HepG2 (cell line): ENCODE results near the gene IL16. TPM values are rescaled to one million over a fixed set of nuclear protein-coding genes. Genes with fewer than 3 reads are reported as not detected.

Source experiments
- ATAC-seq: fragments of 200-7000 bp; cut with Tn5 transposase; 3 replicates; pipeline ENCODE4 v1.9.1; 2020; ENCODE audit warnings: mild to moderate bottlenecking, moderate library complexity
- BruUV-seq: library from RNA; stranded (reverse); fragments of 400-500 nt; replicated peaks from 2 replicates; lab custom pipeline; 2021; lab: Mats Ljungman, UMichigan
- CTCF ChIA-PET: fragments of 300-600 bp; formaldehyde crosslinking; extraction: SDS; loops from one replicate; lab custom pipeline; 2021; ENCODE audit warnings: low total read pairs, inconsistent platforms, low intra/inter-chr PET ratio; lab: Yijun Ruan, JAX
- POLR2A ChIA-PET: fragments of 350-600 bp; sonication (Branson Sonifier 250); formaldehyde crosslinking; loops from one replicate; lab custom pipeline; 2020; ENCODE audit warnings: antibody characterized with exemption, inconsistent platforms; lab: Yijun Ruan, JAX
- DNase-seq: peaks from one replicate; pipeline ENCODE4 v3.0.0-alpha.2; 2015; ENCODE audit warnings: low spot score
- FAIRE-seq: peaks from 3 replicates; lab custom pipeline; 2011; peaks lifted over from hg19 to GRCh38; lab: Jason Lieb, UNC
- H2AFZ ChIP-seq: one replicate; pipeline ENCODE4 v1.6.1; 2011; ENCODE audit warnings: low read length, inconsistent platforms
- H3K27ac ChIP-seq: fragments of 300-600 bp; 3 replicates; pipeline ENCODE4 v1.8.0; 2011; ENCODE audit warnings: mixed run types, mild to moderate bottlenecking, mixed read lengths, low read length, inconsistent platforms; ENCODE audit not compliant: insufficient read depth; ENCODE audit errors: extremely low read length
- H3K27me3 ChIP-seq, 2 experiments: fragments of 200-600 bp in 1 of 2; 2 replicates in 1 of 2; 3 replicates in 1 of 2; pipeline versions ENCODE4 v1.6.0 to v1.8.0; 2011; ENCODE audit warnings: low read length in 2 of 2, mild to moderate bottlenecking in 2 of 2, moderate library complexity in 2 of 2, inconsistent platforms in 1 of 2; ENCODE audit not compliant: insufficient read depth in 2 of 2, control insufficient read depth in 1 of 2
- H3K36me3 ChIP-seq, 2 experiments: fragments of 200-600 bp in 1 of 2; replicated peaks in 1 of 2; 2 replicates in 1 of 2; 3 replicates in 1 of 2; pipeline versions ENCODE4 v1.5.1 to v1.8.0; 2011; ENCODE audit warnings: low read length in 2 of 2, inconsistent platforms in 1 of 2; ENCODE audit not compliant: insufficient read depth in 2 of 2, control insufficient read depth in 1 of 2
- H3K4me1 ChIP-seq: 2 replicates; pipeline ENCODE4 v1.5.1; 2012; ENCODE audit warnings: low read length, inconsistent platforms; ENCODE audit not compliant: insufficient read depth
- H3K4me2 ChIP-seq: 2 replicates; pipeline ENCODE4 v1.6.0; 2011; ENCODE audit warnings: low read depth, low read length, inconsistent platforms
- H3K4me3 ChIP-seq, 3 experiments: fragments of 200-600 bp in 1 of 3; sonication (generic), shearing (Covaris generic) in 1 of 3; replicated peaks in 1 of 3; 2 replicates each; pipeline ENCODE4 v1.5.1; 2011 to 2016; ENCODE audit warnings: low read length in 3 of 3, inconsistent platforms in 2 of 3, low read depth in 2 of 3, mild to moderate bottlenecking in 2 of 3, control low read depth in 1 of 3, mixed read lengths in 1 of 3; ENCODE audit not compliant: insufficient read depth in 1 of 3
- H3K79me2 ChIP-seq: one replicate; pipeline ENCODE4 v1.6.1; 2011; ENCODE audit warnings: low read length, inconsistent platforms; ENCODE audit not compliant: insufficient read depth
- H3K9ac ChIP-seq: 2 replicates; pipeline ENCODE4 v1.6.0; 2011; ENCODE audit warnings: mild to moderate bottlenecking, low read depth, low read length, inconsistent platforms; ENCODE audit not compliant: insufficient read depth
- H3K9me3 ChIP-seq: 2 replicates; pipeline ENCODE4 v1.5.1; 2012; ENCODE audit warnings: mild to moderate bottlenecking, low read length
- H4K20me1 ChIP-seq: 2 replicates; pipeline ENCODE4 v1.6.0; 2011; ENCODE audit warnings: inconsistent platforms, mild to moderate bottlenecking, low read length, moderate library complexity; ENCODE audit not compliant: insufficient read depth
- CBX5 ChIP-seq: sonication (generic); formaldehyde crosslinking; IDR thresholded peaks from 2 replicates; pipeline ENCODE4 v1.4.0; 2020; ENCODE audit warnings: missing genetic modification reagents, borderline replicate concordance
- EED ChIP-seq: sonication (generic); formaldehyde crosslinking; IDR thresholded peaks from 2 replicates; pipeline ENCODE4 v1.5.0; 2020; ENCODE audit warnings: mild to moderate bottlenecking, missing genetic modification reagents
- ETV6 ChIP-seq: sonication (generic); formaldehyde crosslinking; conservative IDR thresholded peaks from 2 replicates; pipeline ENCODE4 v1.4.0; 2020; ENCODE audit warnings: missing genetic modification reagents
- MAX ChIP-seq: IDR thresholded peaks from 2 replicates; pipeline ENCODE4 v1.6.1; 2012; ENCODE audit warnings: inconsistent platforms
- PAXIP1 ChIP-seq: sonication (generic); formaldehyde crosslinking; conservative IDR thresholded peaks from 2 replicates; pipeline ENCODE4 v1.4.0; 2020; ENCODE audit warnings: mild to moderate bottlenecking, missing genetic modification reagents, moderate library complexity
- POLR2G ChIP-seq: fragments of 200-400 bp; formaldehyde crosslinking; IDR thresholded peaks from 2 replicates; pipeline ENCODE4 v1.6.1; 2018; ENCODE audit warnings: mild to moderate bottlenecking, low read depth, low read length, moderate library complexity
- RARA ChIP-seq: IDR thresholded peaks from 2 replicates; pipeline ENCODE4 v1.6.1; 2016; ENCODE audit warnings: missing genetic modification reagents, missing compliant biosample characterization
- SOX13 ChIP-seq, 3 experiments: fragments of 450-650 bp in 1 of 3; sonication (generic) in 1 of 3; formaldehyde crosslinking in 1 of 3; IDR thresholded peaks in 2 of 3; conservative IDR thresholded peaks in 1 of 3; 2 replicates each; pipeline versions ENCODE4 v1.5.0 to v1.6.1; 2016 to 2020; ENCODE audit warnings: antibody characterized with exemption in 1 of 3, mild to moderate bottlenecking in 1 of 3, missing compliant biosample characterization in 1 of 3, missing genetic modification reagents in 1 of 3, moderate library complexity in 1 of 3
- ZBTB7A ChIP-seq: sonication (generic); formaldehyde crosslinking; IDR thresholded peaks from 2 replicates; pipeline ENCODE4 v1.8.0; 2022; ENCODE audit warnings: mild to moderate bottlenecking, missing genetic modification reagents
- ZFP41 ChIP-seq: sonication (generic); formaldehyde crosslinking; IDR thresholded peaks from 2 replicates; pipeline ENCODE4 v1.4.0; 2020; ENCODE audit warnings: mild to moderate bottlenecking, missing genetic modification reagents, borderline replicate concordance
- ZNF546 ChIP-seq: sonication (generic); formaldehyde crosslinking; conservative IDR thresholded peaks from 2 replicates; pipeline ENCODE4 v1.8.1; 2023; ENCODE audit warnings: mild to moderate bottlenecking, missing genetic modification reagents
- ZNF557 ChIP-seq: sonication (generic); formaldehyde crosslinking; IDR thresholded peaks from 2 replicates; pipeline ENCODE4 v1.4.0; 2020; ENCODE audit warnings: missing genetic modification reagents
- ZNF749 ChIP-seq: sonication (generic); formaldehyde crosslinking; IDR thresholded peaks from 2 replicates; pipeline ENCODE4 v1.8.0; 2022; ENCODE audit warnings: mild to moderate bottlenecking, missing genetic modification reagents, moderate library complexity, borderline replicate concordance
- ZNF792 ChIP-seq: IDR thresholded peaks from 2 replicates; pipeline ENCODE4 v1.6.1; 2016
- ZSCAN5A ChIP-seq: sonication (generic); formaldehyde crosslinking; IDR thresholded peaks from 2 replicates; pipeline ENCODE4 v1.8.0; 2022; ENCODE audit warnings: mild to moderate bottlenecking, missing genetic modification reagents, borderline replicate concordance
- WGBS: methylation state at CpG from one replicate; pipeline ENCODE4 v1.1.6; 2017; ENCODE audit warnings: low lambda C conversion rate; 5-methylcytosine and 5-hydroxymethylcytosine counted together
- in situ Hi-C: cut with HindIII; loops from 2 replicates; pipeline ENCODE4 v1.10.0; 2017; ENCODE audit warnings: low pct_unique_long_range_greater_than_20kb; ENCODE audit not compliant: extremely low pct_ligation_motif_present
- intact Hi-C: fragments of 100-400 bp; cut with micrococcal nuclease; formaldehyde crosslinking; loops from one replicate; pipeline ENCODE4 v1.10.0; 2022; ENCODE audit not compliant: unreplicated experiment
- polyA plus RNA-seq, 8 experiments: library from polyadenylated mRNA; depleted of rRNA in 3 of 8; stranded (reverse) in 7 of 8; unstranded in 1 of 8; fragments of >200 nt; fragmentation: Illumina TruSeq in 4 of 8; extraction: Trizol in 4 of 8; gene quantifications; 2 replicates each; pipeline versions ENCODE4 v1.2.1 to v1.2.3, GENCODE V29; 2011 to 2016; ENCODE audit warnings: low read depth in 4 of 8, missing spikeins in 1 of 8, mixed read lengths in 1 of 8; ENCODE audit not compliant: insufficient read depth in 1 of 8
- total RNA-seq, 5 experiments: library from RNA; depleted of rRNA; stranded (reverse); fragments of >200 nt; fragmentation: Illumina TruSeq; extraction: Trizol; gene quantifications; 2 replicates each; pipeline ENCODE4 v1.2.3, GENCODE V29; 2016; ENCODE audit warnings: low read depth in 1 of 5

IL16 gene
- total and polyA plus RNA-seq, 2 of the 13 experiments (the other 11 are each of a cell fraction or from before 2014, with no cell fraction given), result 0.03 TPM; not detected in 1

GRCh38 chr15:81311752-81312464 lies 115.2 kb downstream of the IL16 start:
- Histone ChIP-seq H3K4me1 (no peaks in the 10 kb centered on the region), H3K36me3 (peaks cover 0 to 8% of the 10 kb centered on the region in 2 experiments; a peak in 2 of 5 replicates), H2AFZ (no peak overlapping the region), H3K4me3 (no peak overlapping the region), H3K27ac (no peak overlapping the region), H3K9ac (no peak overlapping the region), H3K79me2 (no peaks in the 10 kb centered on the region), H3K27me3 (no peaks in the 10 kb centered on the region), H3K9me3 (no peaks in the 10 kb centered on the region), H3K4me2 (no peak overlapping the region), H4K20me1 (no peaks in the 10 kb centered on the region)
- intact Hi-C loops (no loop called here), in situ Hi-C loops (no loop called here)
- ATAC-seq, result no peak
- ChIA-PET POLR2A (no interaction called here), CTCF (no interaction called here)
- 90% methylated on average over 9 of the region's 10 CpGs for WGBS
- BruUV-seq, result no TSS peak
- FAIRE-seq, result no peak
- no peak for DNase-seq
- TF ChIP-seq SOX13 (IDR thresholded peaks at IDR 0.05) (no peak), SOX13 (CRISPR knock-in tag; conservative IDR thresholded peaks at IDR 0.05 in 1 of 2, IDR thresholded peaks at IDR 0.05 in 1 of 2) (no peak), ZNF546 (no peak), ZBTB7A (CRISPR knock-in tag) (no peak), EED (CRISPR knock-in tag) (no peak), POLR2G (no peak), ZNF792 (CRISPR knock-in tag) (no peak), MAX (no peak), ETV6 (CRISPR knock-in tag) (no peak), ZNF557 (no peak), RARA (no peak), ZSCAN5A (CRISPR knock-in tag) (no peak), CBX5 (CRISPR knock-in tag) (no peak), PAXIP1 (CRISPR knock-in tag) (no peak), ZNF749 (CRISPR knock-in tag) (no peak), ZFP41 (CRISPR knock-in tag) (no peak)
